NCI-H526 treated with DMSO at 0.1 percent for 48 hours (cell line): ENCODE results near the gene SKIL.
"Not testable (repeated sequence)": the region's sequence is repeated elsewhere in the genome, so short reads cannot be mapped to it uniquely, and the experiment has no call there.

ENCODE experiments used
- DNase-seq: peaks from one replicate; lab custom pipeline; 2025; lab: John Stamatoyannopoulos, UW

Gene SKIL

DNA sequence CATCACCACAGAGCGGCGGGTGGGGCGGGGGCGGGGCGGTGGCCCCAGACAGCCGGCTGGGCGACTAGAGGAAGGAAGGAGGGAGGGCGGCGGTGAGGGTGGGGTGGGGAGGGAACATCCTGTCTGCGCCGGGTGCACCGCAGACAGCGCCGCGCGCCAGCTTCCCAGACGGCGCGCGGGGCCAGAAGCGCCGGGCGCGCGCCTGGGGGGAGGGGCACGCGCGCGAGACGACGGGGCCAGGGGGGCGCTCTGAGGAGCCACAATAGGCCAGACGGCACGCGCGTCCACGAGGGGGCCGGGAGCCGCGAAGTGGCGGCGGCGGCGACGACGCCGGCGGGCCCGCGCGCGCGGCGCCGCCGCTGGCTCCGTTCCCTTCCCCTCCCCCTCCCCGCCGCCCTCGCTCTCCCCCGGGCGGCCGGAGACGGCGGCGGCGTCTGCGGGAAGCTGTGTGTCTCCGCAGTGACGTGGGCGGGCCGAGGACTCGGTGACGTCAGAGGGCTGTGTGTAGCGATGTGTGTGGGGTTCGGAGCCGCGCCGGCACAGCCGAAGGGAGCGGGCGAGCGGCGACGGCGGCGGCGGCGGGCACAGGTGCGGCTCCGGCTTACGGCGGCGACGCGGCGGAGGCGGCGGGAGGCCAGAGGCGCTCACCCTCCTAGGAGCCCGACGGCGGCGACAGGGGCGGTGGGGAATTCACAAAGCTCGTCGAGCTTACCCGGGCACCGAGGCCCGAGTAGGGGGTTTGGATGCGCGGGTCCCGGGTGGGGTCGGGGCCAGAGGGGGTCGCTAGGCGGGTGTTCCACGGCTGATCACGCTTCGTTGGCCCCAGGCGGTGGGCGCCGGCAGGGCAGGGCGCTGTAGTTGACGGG is at the start of gene SKIL:
SKIL (plus strand) TSS at position 540 of the 866 bp plus-strand sequence. CDS start 2,617 bp downstream, outside the sequence.
- peak; percentile 92 for DNase-seq

- DNase-seq, result no peak
These were observed 48.5 kb upstream of the SKIL start for GRCh38 chr3:170309046-170309445.

DNA sequence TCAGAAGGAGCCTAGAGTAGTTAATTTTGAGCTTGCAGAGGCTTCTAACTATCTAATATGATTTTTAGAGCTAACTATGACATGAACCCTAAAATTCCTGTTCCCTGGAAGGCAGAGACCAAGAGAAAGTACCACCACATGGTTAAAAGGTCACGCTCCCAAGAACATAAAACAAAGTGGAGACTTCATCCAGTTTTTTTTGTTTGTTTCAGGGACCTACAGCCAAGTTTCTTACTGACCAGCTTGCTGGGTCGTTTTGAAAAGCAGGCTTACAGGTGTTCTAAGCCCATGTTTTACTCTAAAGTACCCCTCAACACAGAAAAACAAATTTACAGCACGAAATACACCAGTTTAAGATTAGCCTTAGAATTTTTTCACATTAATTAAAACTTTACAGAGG is 39.6 kb upstream of the SKIL start:
- DNase-seq, result no peak

- DNase-seq, result no peak
These were observed 36.9 kb upstream of the SKIL start for GRCh38 chr3:170320461-170321121.

- DNase-seq, result no peak
These were observed 36.0 kb upstream of the SKIL start for GRCh38 chr3:170321321-170322034.

GRCh38 chr3:170322566-170323269 is 34.8 kb upstream of the SKIL start:
- no peak for DNase-seq

- no peak for DNase-seq
These were observed 34.2 kb upstream of the SKIL start for GRCh38 chr3:170323331-170323730.

DNA sequence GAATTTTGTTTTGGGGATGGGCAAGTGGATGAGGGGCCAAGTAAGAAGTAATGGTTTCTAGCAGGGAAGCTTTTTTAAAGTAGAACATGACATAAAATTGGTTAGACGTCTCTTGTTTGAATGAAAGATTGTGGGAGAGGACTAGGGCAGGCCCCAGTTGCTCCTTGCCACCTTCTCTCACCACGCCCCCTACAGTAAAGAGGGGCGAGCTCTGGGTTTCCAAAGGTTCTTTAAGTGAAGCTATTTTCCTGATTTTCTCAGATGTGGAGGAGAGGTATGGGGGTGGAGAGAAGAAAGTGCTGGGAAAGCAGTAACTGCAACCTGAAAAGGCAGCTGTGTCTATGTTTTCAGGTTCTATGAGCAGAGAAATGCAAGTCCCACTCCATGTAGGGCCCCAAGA is 32.6 kb upstream of the SKIL start:
- DNase-seq, result no peak

- DNase-seq, result no peak
These were observed 30.3 kb upstream of the SKIL start for GRCh38 chr3:170327040-170327808.

DNA sequence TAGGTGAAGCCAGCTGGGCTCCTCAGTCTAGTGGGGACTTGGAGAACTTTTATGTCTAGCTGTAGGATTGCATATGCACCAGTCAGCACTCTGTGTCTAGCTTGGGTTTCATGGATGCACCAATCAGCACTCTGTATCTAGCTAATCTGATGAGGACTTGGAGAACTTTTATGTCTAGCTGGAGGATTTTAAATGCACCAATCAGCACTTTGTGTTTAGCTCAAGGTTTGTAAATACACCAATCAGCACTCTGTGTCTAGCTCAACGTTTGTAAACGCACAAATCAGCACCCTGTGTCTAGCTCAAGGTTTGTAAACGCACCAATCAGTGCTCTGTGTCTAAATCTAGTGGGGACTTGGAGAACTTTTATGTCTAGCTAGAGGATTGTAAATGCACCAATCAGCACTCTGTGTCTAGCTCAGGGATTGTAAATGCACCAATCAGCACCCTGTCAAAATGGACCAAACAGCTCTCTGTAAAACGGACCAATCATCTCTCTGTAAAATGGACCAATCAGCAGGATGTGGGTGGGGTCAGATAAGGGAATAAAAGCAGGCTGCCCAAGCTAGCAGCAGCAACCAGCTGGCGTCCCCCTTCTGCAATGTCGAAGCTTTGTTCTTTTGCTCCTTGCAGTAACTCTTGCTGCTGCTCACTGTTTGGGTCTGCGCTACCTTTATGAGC is 29.5 kb upstream of the SKIL start:
- not testable (repeated sequence) for DNase-seq

DNA sequence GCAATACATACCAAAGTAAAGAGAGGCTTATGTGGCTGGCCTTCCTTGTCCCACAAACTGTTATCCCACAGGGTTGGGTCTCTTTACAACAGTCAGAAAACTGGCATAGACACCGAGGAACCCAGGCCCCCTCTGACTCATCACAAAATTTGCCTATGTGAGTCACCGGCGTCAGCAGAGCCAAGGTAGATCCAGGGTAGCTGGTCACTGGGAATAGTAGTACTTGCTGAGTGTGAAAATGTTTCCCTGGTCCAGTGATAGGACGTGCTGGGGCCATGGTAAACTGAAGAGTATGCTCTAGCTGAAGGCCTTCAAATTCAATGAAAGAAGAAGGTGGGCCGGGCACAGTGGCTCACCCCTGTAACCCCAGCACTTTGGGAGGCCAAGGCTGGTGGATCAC is 27.1 kb upstream of the SKIL start:
- no peak for DNase-seq

- DNase-seq, result peak; percentile 9
These were observed 26.4 kb upstream of the SKIL start for GRCh38 chr3:170331143-170331542.

- no peak for DNase-seq
These were observed 20.1 kb upstream of the SKIL start for GRCh38 chr3:170337420-170337819.

DNA sequence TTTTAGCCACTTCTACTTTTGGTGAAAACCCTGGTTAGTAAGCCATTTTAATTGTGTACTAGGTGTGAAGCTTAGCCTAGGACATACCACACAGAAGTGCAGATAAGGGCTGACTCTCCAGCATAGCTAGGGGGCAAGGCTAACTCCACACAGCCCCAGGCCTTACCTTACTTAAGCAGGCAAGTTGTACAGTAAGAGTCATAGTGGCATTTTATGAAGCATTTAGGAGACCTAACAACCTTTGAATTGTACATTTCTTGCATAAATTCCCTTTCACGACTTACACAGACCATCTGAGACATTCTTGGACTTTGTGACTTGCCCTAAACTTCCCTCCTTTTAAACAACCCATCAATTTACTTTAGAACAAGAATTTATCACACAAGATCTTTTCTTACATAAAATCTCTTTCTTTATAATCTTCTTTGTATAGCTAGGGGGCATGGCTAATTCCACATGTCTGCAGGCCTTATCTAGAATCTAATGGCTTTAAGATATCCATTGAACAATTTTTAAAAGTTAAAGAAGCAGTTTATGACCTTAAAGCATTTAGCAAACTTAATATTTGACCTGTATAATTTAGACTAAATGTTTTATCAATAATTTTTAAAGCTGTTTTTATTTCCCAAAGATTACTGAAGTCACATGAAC is 18.7 kb upstream of the SKIL start:
- DNase-seq, result no peak

DNA sequence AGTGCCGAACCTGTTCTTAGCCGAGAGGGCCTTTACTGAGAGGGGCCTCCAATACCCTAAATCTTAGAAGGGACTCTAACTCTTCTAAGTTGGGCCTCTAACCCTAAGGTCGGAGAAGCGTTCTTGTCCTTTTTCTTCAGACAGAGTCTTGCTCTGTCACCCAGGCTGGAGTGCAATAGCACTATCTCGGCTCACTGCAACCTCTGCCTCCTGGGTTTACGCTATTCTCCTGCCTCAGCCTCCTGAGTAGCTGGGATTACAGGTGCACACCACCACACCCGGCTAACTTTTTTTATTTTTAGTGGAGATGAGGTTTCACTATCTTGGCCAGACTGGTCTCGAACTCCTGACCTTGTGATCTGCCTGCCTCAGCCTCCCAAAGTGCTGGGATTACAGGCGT is 15.2 kb upstream of the SKIL start:
- DNase-seq, result not testable (repeated sequence)

- DNase-seq, result not testable (repeated sequence)
These were observed 13.7 kb upstream of the SKIL start for GRCh38 chr3:170343859-170344258.

DNA sequence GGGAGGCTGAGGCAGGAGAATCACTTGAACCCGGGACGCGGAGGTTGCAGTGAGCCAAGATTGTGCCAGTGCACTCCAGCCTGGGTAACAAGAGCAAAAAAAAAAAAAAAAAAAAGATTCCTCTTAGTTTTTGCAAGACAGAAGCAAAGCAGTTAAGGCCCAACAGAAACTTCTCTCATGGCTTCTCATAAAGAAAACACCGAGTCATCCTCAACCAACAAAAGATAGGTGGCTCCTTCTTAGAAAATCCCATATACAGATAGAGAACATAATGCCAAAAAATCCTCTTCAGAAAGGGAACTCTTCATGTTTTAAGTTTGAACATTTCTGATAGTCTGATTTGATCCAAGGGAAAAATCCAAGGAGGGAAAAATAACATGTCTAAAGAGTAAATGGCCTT is 12.5 kb upstream of the SKIL start:
- DNase-seq, result no peak

DNA sequence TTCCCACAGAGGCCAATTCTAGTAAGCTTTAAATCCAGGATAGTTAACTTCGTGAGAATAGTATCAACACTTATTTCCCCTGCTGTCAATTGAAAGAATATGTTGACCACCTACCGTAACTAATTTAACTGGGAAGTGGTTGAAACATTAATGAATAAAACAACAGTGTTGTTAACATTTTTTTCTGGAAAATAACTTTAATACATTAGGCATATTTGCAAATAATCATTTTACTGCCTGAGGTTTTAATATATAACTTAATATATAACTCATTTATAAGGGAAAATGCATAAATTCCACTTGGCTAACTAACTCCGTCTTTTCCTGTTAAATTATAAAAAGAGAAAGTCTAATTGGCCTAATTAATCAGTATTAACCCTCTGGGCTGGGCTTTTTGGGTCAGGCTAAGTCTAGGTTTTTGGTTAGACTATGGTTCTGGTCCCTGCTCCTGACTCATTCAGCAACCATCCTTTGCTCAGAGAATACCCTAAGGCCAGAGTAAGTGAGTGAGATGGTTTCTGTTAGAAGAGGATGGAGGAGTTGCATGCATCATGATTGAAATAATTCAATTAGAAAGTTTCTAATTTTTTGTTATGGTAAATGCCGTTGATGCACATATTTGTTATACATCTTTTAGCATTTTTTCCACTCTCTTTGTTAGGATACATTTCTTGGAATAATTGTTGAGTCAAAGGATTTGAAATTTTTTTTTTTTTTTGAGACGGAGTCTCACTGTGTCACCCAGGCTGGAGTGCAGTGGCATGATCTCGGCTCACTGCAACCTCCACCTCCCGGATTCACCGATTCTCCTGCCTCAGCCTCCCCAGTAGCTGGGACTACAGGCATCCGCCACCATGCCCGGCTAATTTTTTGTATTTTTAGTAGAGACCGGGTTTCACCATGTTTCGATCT is 10.8 kb upstream of the SKIL start:
- no peak for DNase-seq
